HG03175 (cell line): ENCODE data around the gene VTI1A.
"Not testable (repeated sequence)": the region's sequence is repeated elsewhere in the genome, so short reads cannot be mapped to it uniquely, and the experiment has no call there.

ENCODE experiments used
- ATAC-seq: cut with Tn5 transposase; IDR thresholded peaks from one replicate; pipeline ENCODE4 v1.9.1; 2021; ENCODE audit warnings: mild to moderate bottlenecking, moderate library complexity; ENCODE audit not compliant: unreplicated experiment

VTI1A gene

GRCh38 chr10:112448888-112449287, 1.9 kb downstream of the VTI1A start:
- ATAC-seq = no peak

- ATAC-seq = no peak
Measured at GRCh38 chr10:112454910-112455779, 8.1 kb downstream of the VTI1A start.

- no peak for ATAC-seq
Measured at GRCh38 chr10:112456533-112456932, 9.5 kb downstream of the VTI1A start.

- ATAC-seq = no peak
Measured at GRCh38 chr10:112460366-112460765, 13.4 kb downstream of the VTI1A start.

- ATAC-seq = no peak
Measured at GRCh38 chr10:112461029-112461887, 14.2 kb downstream of the VTI1A start.

- not testable (repeated sequence) for ATAC-seq
Measured at GRCh38 chr10:112464074-112464473, 17.1 kb downstream of the VTI1A start.

GRCh38 chr10:112465299-112465883, 18.4 kb downstream of the VTI1A start:
- ATAC-seq = no peak

- no peak for ATAC-seq
Measured at GRCh38 chr10:112466802-112467201, 19.8 kb downstream of the VTI1A start.

GRCh38 chr10:112467541-112468075, 20.6 kb downstream of the VTI1A start:
- no peak for ATAC-seq

- ATAC-seq = peak; percentile 75
Measured at GRCh38 chr10:112471878-112472487, 25.0 kb downstream of the VTI1A start.

GRCh38 chr10:112475575-112476218, 28.7 kb downstream of the VTI1A start:
- no peak for ATAC-seq

GRCh38 chr10:112481602-112482001, 34.6 kb downstream of the VTI1A start:
- ATAC-seq = no peak

- ATAC-seq = no peak
Measured at GRCh38 chr10:112484399-112484798, 37.4 kb downstream of the VTI1A start.

GRCh38 chr10:112487964-112488363, 40.9 kb downstream of the VTI1A start:
- ATAC-seq = no peak

GRCh38 chr10:112490545-112490944, 43.5 kb downstream of the VTI1A start:
- no peak for ATAC-seq

- no peak for ATAC-seq
Measured at GRCh38 chr10:112491144-112491543, 44.1 kb downstream of the VTI1A start.

GRCh38 chr10:112492736-112493135, 45.7 kb downstream of the VTI1A start:
- ATAC-seq = no peak

GRCh38 chr10:112497347-112497950, 50.4 kb downstream of the VTI1A start:
- ATAC-seq = peak; percentile 81

- no peak for ATAC-seq
Measured at GRCh38 chr10:112498806-112499205, 51.8 kb downstream of the VTI1A start.

- ATAC-seq = not testable (repeated sequence)
Measured at GRCh38 chr10:112499985-112500384, 53.0 kb downstream of the VTI1A start.
